Activated T-cell treated with anti-CD3 and anti-CD28 coated beads for 48 hours (primary cell): ENCODE results near the gene OTUD7B.
"Not testable (repeated sequence)": the region's sequence is repeated elsewhere in the genome, so short reads cannot be mapped to it uniquely, and the experiment has no call there.

ENCODE experiments used
- DNase-seq: peaks from one replicate; pipeline ENCODE4 v3.0.0-alpha.2; 2020; ENCODE audit warnings: low read depth

OTUD7B gene

DNA sequence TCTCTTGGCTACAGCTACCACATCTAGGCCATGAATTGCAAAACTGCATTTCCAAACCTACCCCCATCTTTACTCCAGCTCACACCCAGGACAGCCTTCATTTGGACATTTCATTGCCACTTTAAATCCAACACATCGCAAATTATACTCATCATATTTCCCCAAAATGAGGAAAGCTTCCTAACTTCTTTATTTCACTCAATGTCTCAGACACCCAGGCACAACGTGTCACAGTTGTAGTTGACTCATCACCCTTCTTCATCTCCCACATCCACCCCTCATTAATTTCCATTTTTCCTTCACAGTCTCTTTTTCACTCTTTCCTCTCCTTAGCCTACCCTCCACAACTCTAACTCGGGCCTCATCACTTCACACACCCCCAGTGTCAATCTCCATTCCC lies 6.7 kb downstream of the OTUD7B start:
- no peak for DNase-seq

DNA sequence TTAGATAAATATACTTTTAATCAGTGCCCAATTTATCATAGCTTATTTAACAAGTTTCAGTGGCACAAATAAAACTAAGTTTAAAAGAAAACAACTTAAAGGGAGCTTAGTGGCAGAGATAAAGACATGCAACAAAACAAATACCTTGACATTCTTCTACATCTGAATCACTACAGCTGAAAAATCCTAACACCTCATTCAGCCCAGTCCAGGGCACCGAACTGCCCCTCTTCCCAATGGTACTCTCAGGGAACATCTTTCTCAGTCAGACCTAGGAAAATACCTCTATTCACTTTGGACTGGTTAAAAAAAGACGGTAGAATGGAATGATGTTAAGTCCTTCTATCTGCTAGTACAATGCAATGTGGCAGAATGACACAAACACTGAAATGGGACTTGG lies 8.3 kb downstream of the OTUD7B start:
- DNase-seq = no peak

DNA sequence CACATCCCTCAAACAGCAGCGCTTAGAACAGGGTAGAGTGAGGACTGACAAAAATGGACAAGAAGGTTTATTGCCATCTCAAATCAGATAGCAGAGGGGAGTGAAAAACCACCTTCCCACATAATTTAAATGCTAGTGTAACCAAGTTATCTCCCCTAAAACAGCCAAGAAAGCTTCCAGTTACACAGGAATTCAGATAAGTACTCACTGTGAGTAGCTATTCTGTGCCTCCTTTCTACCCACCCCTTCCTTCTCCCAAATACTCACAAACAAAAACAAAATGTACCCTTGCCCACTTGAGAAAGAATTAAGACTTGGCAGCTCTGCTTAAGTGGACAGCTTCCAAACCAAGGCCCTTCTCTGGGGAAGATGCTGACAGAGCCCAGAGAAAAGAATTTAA lies 9.1 kb downstream of the OTUD7B start:
- DNase-seq = no peak

DNA sequence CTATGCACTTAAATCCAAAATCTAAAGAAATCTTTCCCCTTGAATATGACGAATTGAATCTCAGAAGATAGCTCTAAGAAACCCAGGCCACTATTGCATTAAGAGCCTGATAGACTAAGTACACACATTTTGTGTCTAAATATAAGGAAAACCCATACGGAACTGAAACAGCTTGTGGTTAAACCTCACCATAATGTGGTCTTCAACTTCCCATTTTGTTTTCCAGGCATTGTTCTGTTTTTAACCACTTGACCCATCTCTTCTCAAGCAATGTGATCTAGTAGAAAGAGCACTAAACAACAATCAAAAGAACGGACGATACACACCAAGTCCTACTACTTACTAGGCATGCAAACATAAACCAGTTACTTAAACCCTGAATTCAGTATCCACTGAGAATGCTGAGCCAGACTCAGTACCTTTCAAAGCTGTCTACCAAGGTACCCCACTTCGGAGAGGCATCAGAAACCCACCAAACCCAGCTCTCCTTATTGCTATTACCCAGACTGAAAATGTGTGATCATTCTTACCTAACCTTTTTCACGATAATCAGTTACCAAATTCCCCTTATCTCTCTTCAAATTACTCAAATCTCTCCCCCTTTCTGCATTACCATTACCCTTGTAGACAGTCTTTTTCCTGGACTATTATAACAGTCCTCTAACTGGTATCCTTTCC lies 12.8 kb downstream of the OTUD7B start:
- peak; percentile 4 for DNase-seq

DNA sequence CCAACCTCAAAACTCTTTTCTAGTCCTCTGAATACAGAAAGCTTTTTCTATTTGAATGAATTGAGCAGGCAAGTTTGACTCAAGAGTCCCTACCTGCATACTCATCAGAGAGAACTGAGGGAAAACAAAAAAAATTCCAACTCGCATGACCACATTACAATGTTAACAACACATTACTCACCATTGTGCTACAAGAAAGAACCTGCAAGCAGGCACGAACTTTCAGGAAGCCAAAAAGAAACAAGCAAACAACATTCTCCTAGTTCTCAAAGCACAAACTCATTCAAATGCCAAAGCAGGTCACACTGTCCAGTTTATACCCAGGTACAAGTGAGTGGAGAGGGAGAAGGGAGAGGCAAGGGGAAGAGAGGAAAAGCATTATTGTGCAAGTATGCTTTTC lies 14.6 kb downstream of the OTUD7B start:
- DNase-seq = no peak

DNA sequence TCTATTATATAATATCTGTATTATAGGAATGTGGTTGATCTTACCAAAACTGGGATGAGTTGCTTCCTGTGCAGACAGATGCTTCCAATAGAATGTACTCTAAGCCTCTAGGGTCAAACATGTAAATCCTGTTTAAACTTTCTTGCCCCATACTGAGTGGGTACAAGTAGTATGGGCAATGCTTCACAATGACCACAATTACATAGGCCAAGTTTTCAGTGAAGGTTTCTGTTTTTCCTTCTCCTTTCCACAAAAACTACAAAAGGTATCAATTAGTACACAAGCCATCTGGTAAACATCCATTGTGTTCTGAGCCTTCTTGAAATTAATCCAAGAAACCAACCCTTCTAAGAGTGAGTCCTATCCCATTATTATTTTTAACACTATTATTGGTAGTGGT lies 16.8 kb downstream of the OTUD7B start:
- no peak for DNase-seq

DNA sequence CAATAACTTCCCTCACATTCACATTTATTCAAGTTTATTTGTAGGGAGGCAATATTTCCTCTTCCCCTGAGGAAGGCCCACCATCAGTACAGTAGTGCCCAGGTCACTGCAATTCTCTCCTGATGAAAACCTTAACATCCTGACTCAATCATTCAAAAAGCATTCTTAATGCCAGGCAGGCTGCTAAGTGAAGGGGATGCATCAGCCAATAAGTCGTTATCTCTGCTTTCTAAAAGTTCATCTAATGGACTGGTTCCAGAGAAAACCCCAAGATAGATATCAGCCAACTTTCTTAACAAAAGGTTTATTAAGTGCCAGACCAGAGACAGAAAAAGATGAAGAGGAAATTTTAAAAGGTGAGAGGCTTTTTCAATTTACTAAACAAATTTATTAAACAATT lies 17.3 kb downstream of the OTUD7B start:
- no peak for DNase-seq

DNA sequence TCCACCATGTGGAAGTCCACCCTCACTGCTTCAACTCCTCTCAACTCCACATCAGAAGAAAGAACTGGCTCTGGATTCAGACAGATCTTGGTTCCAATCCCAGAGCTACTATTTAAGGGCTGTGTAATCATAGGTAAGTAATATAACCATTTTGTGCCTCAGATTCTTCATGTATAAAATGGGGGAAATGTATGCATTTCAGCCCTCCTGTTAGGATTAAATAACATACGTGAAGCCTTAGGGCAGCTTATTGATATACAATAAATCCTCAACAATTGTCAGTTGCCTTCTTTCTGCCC lies 23.3 kb downstream of the OTUD7B start:
- DNase-seq = no peak

DNA sequence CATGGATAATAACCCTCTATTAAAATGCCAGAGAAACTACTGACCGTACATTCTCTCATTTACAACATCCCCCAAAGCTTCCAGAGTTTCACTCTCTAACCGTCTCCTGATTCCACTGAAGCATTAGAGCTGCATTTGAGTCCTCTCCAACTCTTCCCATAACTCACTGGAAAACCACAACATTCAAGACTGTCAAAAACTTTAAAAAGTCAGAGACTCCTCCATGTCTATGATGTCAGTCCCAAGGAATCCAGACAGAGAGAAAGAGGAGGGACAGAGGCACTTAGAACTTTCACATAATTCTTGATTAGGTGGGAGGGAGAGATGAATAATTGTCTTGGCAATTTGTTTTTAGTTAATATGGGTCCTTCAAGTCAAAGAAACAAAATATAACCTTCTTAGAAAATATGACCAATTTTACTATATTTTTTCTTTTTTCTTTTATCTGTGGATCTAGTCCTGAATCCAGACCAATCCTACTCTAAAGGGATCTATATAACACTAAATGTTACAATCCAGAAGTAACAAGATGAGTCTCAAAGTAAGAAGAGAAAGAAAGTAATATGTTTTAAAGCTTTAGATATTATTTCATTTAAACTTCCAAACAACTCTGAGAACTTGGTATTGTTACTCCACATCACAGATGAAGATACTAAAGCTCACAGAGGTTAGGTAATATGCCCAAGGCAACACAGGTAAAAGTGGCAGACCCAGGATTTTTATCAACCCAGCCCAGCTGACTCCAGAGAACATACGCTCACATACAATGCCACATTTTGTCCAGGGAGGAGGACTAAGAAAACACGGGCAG lies 23.8 kb downstream of the OTUD7B start:
- DNase-seq = no peak

DNA sequence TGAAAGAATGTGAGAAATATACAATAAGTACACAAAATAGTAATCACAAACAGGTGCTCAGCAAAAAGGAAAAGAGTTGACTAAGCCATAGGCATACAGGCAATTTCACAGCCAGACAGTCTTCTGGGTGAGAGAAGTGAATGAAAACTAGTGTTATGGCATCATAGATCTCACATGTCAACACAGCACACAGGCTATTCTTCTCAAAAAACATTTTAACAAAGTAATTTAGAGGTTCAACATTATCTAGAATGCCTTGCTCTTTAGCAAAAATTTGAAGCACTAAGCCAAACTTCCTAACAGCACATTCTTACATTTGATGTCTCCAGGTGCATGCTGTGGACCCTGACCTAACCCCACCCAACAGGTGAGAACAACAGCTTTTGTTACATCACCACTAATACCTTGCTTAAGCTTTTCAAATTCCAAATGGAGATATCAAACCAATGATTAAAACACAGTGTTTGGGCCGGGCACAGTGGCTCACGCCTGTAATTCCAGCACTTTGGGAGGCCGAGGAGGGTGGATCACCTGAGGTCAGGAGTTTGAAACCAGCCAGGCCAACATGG lies 30.5 kb downstream of the OTUD7B start:
- DNase-seq = no peak

DNA sequence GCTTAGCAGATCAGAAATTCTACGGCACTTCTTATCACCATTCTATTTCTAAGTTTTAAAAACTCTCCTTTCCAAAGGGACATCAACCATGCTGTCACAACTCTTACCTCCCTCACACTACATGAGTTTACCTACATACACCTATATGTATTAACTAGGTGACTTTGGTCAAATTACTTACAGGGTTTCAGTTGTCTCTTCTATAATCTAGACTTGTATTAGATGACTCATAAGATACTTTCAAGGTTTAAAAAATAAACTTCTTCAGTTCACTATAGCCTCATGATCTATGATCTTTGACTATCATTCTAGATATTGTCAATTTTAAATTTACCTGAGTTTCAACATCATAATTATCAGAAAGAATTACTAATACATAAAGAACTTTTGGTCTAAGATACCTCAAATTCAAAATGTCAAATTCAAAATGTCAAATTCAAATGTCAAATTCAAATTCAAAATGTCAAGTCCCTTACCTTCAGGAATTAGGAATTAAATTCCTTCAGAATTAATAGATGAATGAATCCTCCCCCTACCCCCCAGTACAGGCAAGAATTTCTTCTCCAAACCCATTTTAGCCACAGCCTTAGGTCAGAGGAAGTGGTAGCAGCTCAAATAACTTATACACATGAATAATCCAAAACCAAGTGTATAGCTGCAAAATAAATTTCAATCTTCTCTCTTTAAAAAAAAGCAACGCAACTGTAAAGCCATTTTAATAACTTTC lies 31.1 kb downstream of the OTUD7B start:
- DNase-seq = no peak

DNA sequence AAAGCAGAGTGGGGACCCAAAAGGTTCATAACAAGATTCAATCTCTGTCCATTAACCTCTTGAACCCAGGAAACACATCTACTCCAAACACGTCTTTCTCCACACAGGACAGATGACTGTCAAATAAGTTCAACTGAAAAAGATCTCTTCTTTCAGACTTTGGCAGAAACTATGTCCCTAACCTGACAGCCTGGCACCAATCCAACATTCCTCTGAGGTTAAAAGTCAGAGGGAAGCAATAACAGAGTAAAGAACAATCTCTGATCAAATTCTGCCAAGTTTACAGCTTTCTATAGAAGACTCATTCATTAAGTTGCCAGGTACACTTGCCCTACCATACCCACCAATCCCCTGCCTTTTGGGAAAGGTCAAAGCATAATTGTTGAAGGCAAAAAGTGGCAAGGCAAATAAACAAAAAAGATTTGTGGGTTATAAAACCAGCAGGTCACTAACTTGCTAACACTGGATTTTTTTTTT lies 31.9 kb downstream of the OTUD7B start:
- DNase-seq = no peak

DNA sequence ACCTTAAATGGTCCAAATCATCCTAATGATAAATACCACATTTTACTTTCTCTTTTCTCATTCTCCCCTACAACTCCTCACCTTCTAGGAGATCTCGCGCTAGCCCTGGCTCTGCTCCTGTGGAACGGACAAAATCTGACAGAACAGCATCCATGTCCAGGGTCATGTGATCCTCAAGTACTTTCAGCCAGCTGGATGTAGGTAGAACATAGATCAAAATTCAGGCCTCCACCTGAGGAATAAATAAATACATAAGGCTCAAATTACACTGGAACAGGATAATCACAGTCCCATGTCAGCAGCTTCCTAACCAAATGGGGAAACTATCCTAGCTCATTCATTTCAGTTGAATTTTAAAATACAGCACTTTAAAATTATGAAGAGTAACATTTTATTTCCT lies 33.2 kb downstream of the OTUD7B start:
- DNase-seq = no peak

DNA sequence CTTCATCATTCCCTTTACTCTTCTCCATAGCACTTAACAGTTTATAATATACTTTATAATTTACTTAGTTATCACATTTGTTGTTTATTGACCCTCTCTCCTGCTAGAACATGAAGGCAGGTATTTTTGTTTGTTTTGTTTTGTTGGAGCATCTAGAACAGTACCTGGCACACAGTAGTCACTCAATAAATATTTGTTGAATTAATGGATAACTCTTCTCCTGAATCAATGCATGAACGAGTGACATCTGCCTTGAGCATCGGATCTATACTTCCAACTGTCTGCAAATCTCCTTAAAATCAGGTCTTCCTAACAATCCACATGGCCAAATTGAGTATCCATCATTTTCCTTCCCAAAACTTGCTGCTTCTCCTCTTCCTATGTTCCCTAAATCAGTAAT lies 38.0 kb downstream of the OTUD7B start:
- no peak for DNase-seq

DNA sequence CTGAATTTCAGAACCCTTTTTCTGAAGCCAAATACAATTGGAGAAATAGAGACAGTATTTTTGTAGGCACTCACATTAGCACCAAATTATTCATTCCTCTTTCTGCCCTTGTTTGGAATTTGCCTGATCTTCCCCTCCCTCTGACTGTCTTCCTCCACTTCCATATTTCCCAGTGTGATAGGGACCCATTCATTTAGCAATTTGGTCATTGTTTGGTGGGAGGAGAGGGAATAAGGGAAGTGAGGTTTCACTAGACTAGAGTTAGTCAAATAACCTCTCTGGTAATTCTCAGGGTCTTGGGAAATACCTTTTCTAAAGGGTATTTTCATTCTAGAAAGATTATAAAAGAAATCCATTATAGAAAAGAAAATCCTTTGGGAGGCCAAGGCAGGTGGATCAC lies 42.9 kb downstream of the OTUD7B start:
- no peak for DNase-seq

DNA sequence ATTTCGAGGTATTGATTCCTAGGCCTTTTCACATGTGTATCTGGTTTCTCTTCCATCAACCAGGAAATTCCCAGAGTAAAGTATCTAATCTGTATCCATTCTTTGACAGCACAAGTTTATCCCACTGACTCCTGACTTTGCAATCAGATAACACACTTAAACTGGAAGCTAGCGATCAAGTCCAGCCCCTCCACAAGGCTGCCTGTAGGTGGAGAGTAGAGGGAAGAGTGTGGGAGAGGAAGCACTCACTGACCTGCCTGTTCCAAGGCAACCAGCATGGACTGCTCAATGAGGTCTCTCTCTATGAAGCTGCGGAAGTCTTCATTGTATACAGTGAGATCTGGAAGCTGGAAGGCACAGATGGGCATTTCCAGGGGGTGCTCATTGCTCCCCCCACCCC lies 43.5 kb downstream of the OTUD7B start:
- no peak for DNase-seq

DNA sequence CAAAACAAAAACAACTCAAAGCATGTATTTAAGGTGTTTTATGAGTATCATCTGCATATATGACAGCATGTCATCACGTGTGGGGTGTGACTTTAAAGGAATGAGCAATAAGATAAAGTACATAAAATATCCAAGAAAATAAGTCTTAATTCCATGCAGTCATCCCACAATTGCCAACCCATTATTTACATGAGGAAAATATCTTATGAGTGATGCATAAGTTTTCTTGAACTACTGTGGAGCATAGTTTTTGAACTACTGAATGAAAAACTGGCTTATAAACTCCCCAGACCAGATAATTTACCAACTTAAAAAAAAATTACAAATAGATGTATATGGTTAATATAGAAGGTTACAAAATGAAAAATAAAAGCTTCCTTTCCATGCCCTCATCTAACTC lies 44.1 kb downstream of the OTUD7B start:
- no peak for DNase-seq

DNA sequence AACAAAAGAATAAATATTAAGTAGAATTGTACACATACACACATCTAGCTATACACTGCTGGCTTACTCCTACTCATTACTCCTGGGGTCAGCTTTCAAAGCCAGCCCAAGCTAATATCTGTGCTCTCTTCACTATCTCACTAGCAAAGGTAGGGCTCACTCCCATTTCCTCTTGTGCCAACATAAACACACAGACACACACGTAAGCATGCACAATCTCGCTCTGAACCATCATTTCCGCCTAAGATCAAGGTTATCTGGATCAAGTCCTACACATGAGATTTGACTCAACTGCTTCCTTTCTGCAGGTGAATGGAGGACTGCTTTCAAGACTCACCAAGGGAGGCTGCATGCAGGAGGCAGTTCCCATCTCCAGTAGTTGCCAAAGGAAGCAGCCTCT lies 45.1 kb downstream of the OTUD7B start:
- no peak for DNase-seq

DNA sequence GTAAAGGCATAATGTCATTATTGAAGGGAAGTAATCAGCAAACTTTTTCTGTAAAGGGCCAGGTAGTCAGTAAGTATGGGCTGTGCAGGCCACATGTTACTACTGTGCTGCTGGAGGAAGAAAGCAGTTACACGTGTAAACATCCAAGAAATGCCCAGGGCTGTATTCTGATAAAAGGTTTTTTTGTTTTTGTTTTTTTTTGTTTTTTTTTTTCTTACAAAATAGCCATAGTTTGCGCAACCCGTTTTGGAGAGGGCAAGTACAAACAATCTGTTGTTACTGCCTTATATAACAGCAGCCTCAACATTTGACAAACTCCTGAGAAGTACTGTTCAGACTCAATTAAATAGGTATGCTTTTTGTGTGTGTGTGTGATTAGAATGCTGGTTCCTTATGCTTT lies 47.2 kb downstream of the OTUD7B start:
- DNase-seq = no peak

DNA sequence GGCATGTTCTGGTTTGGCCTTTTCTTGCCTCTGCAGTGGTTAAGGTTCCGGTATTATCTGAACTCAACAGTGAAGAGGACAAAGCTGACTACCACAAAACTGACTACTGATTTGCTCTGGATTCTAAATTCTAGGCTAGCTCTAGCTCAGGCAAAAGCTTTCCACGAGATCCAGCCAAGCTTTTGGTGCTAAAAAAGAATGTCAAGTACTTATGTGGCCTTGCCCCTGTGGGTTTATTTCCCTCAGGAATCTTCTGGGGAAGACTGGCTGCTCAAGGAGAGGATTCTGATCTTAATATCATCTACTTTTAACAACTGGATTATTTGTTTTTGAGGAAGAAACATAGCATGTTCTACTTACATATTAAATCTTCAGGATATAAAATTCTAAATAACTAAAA lies 47.8 kb downstream of the OTUD7B start:
- DNase-seq = no peak

DNA sequence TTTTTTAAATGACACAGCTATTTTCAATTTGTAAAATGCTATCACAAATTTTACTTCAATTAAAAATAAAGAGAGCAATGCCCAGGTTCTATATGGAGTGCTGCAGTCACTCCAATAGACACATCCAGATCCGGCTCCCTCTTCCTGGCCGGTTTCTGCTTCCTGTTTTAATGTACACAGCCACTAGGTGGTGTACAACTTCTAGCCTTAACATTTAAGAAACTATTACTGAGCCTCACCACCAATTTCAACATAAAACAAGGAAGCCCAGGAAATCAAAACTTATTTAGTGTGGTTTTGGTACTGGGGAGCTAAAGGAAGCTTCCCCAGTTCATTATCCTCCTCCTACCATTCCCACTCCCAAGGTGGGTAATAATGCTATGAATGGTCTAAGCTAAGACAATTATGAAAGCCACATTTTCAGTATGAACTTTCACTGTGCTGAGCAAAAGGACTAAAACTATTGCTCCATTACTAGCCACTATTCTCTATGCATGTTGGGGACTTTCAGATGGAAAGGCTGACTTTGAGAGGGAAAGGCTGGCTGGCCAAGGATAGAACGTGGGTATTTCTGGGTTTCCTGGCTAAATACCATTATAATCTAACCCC lies 48.4 kb downstream of the OTUD7B start:
- no peak for DNase-seq

DNA sequence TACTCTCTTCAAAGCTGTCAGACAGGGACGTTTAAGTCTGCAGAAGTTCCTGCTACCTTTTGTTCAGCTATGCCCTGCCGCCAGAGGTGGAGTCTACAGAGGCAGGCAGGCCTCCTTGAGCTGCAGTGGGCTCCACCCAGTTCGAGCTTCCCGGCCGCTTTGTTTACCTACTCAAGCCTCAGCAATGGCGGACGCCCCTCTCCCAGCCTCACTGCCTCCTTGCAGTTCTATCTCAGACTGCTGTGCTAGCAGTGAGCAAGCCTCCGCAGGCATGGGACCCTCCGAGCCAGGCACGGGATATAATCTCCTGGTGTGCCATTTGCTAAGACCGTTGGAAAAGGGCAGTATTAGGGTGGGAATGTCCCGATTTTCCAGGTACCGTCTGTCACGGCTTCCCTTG lies 53.0 kb downstream of the OTUD7B start:
- DNase-seq = not testable (repeated sequence)

DNA sequence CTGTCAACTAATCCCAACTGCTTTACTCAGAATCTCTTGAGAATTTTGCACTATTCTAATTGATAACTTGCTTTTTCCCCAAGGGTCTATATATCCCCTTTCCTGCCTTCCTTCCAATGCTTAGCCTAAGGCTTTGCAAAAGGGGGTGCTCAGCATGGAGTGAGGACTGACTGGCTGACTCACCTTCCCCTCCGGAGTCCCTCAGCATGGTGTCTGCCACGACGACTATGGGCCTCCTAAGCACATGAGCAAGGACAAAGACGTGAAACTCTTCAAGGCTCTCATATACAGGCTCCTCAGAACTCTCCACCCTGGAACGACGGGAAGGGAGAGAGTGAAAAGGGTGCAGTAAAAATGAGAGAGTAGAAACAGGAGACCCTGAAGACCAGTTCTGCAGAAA lies 60.6 kb downstream of the OTUD7B start:
- DNase-seq = no peak
